DND-41 (cell line): ENCODE results near the gene DCST1.

Experiments used
- CTCF ChIP-seq: IDR thresholded peaks from 2 replicates; pipeline ENCODE4 v1.5.1; 2012; ENCODE audit warnings: borderline replicate concordance, low read length, moderate library complexity, mild to moderate bottlenecking; ENCODE audit not compliant: poor library complexity, severe bottlenecking; ENCODE audit errors: extremely low read depth
- EZH2 ChIP-seq: IDR thresholded peaks from 3 replicates; pipeline ENCODE4 v1.6.1; 2012; ENCODE audit warnings: borderline replicate concordance, low read depth, mild to moderate bottlenecking, moderate library complexity, low read length, inconsistent platforms; ENCODE audit not compliant: severe bottlenecking

GRCh38 chr1:155083865-155084721 lies 50.5 kb downstream of the DCST1 start:
- TF ChIP-seq CTCF: peak; percentile 54
- no peak for TF ChIP-seq EZH2
